Coronary artery (tissue), 2 donors: ENCODE measurements around the gene HOXB4.

Source experiments
- DNase-seq: peaks from one replicate; pipeline ENCODE4 v3.0.0-alpha.2; 2017; ENCODE audit warnings: low spot score
- H3K27ac ChIP-seq, 2 donors: fragments of 200-600 bp; sonication (generic); one replicate each; pipeline ENCODE4 v1.5.1; 2016 to 2019
- H3K4me3 ChIP-seq: fragments of 200-600 bp; sonication (generic); 2 replicates; pipeline ENCODE4 v1.5.1; 2016; ENCODE audit warnings: mild to moderate bottlenecking, moderate library complexity
- TF ChIP-seq, protein P1 (sequence below): fragments of 200-600 bp; sonication (generic); IDR thresholded peaks from one replicate; pipeline ENCODE4 v1.5.1; 2019; ENCODE audit warnings: antibody characterized with exemption

Gene HOXB4

DNA sequence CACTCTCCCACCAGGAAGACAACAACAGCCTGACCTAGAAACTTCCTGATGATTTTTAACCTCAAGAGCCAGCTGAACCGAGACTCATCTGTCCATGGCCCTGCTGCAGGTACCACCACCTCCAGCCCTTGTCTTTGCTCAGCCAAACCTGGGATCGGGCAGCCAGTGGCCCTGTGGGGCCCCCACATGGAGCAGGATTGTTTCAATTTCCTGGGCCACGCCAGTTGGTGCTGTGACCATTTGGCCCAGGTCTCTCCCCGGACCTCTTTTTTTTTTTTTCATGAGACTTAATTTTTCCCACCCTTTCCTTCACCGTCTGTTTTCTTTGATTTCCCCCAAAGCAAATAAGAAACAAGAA is 25.0 kb downstream of the HOXB4 start:
- H3K4me3 ChIP-seq: peak overlapping the region; percentile 41
- TF ChIP-seq, protein P1, sequence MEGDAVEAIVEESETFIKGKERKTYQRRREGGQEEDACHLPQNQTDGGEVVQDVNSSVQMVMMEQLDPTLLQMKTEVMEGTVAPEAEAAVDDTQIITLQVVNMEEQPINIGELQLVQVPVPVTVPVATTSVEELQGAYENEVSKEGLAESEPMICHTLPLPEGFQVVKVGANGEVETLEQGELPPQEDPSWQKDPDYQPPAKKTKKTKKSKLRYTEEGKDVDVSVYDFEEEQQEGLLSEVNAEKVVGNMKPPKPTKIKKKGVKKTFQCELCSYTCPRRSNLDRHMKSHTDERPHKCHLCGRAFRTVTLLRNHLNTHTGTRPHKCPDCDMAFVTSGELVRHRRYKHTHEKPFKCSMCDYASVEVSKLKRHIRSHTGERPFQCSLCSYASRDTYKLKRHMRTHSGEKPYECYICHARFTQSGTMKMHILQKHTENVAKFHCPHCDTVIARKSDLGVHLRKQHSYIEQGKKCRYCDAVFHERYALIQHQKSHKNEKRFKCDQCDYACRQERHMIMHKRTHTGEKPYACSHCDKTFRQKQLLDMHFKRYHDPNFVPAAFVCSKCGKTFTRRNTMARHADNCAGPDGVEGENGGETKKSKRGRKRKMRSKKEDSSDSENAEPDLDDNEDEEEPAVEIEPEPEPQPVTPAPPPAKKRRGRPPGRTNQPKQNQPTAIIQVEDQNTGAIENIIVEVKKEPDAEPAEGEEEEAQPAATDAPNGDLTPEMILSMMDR: no peak

DNA sequence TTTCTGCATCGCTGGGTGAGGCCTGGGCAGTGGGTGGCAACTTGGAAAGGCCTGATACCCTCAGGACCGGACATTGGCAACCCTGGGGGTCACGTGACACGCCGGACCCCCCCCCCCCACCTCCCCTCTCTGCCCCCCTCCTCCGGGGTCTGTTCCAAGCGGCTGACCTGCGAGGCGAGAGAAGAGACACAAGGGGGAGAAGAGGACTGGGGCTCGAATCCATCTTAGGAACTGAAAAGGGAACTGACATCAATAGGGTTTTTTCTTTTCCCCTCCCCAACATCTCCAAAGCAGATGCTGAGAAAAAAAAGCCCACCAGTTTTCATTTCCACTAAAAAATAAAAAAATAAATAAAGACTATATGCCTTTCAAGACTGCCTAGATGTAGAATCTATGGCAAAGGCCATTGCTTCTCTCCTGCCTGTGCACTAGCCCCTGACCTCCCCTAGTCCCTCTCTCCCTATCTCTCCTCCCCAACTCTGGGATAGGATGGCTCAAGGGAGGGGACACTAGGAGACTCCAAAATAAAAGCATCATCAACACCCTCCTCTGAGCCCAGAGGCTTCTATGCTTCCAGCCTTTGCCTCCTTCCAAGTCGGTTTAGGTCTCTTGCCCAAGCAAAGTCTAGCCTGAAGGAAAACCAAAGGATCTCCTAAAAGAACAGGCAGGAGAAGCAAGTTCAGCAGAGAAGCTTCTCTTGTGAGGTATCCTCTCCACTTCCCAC is 25.5 kb downstream of the HOXB4 start:
- Histone ChIP-seq H3K27ac (peak overlapping the region; percentile 36 to 74), H3K4me3 (peak overlapping the region; percentile 41)
- DNase-seq: no peak
- TF ChIP-seq, protein P1: no peak

More for the DNA sequence above, 25.0 kb downstream of the HOXB4 start:
- DNase-seq: no peak
- H3K27ac ChIP-seq: peak overlapping the region; percentile 36 to 67

DNA sequence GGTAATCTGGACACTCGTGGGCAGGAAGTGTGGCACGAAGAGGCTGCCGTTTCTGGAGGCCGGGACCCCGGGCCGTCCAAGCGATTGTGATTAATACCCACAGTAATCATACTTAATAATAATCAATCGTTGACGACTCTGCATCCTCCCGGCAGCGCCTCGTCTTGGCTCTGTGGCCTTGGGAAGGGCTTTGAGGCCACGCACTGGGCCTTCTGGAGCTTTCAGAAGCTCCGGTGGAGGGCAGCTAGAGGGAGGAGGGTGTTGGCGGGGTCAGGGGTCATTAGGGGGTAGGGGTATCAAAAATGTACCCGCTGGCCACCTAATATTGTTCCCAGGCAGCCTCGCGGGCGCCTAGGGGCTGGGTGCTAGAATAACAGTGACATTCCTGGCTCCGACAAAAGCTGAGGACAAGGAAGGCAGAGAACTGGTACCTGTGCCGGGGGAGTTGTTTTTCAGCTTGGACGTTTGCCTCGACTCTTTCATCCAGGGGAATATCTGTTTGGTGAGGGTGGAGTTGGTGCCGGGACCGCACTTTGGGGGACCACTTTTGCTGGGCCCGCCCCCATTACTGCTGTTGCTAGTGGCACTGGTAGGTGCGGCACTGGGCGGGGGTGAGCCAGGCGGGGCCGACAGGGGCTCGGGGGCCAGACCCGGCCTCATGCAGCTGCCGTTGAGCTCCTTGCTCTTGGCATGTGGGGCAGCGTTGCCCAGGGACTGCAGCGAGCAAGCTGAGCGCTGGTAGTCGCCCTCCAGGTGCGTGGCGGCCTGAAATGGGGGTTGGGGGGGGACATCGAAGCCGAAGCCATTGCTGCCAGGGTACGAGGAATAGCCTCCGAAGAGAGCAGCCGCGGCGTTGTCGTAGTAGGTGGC is 26.3 kb downstream of the HOXB4 start:
- DNase-seq: no peak
- Histone ChIP-seq H3K27ac (peak overlapping the region; percentile 36 to 74), H3K4me3 (no peak overlapping the region)
- TF ChIP-seq, protein P1: no peak

DNA sequence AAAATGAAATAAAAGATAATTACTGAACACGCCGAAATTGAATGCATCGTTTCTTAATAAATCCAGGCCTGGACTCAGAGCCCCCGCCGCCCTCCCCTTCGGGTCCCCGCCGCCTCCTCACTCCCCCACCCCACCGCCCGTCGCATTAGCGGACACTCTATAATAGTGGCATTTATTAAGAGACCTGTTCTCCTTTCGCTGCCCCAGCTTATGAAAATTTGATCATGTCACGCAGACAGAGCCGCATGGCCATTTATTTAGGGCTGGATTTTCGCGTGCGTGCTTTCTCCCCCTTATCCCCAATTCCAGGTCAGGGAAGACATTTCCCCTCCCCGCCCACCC is 27.0 kb downstream of the HOXB4 start:
- TF ChIP-seq, protein P1: no peak
- Histone ChIP-seq H3K27ac (peak overlapping the region in 1 of 2 donors; percentile 74), H3K4me3 (peak overlapping the region; percentile 48)
- no peak for DNase-seq

DNA sequence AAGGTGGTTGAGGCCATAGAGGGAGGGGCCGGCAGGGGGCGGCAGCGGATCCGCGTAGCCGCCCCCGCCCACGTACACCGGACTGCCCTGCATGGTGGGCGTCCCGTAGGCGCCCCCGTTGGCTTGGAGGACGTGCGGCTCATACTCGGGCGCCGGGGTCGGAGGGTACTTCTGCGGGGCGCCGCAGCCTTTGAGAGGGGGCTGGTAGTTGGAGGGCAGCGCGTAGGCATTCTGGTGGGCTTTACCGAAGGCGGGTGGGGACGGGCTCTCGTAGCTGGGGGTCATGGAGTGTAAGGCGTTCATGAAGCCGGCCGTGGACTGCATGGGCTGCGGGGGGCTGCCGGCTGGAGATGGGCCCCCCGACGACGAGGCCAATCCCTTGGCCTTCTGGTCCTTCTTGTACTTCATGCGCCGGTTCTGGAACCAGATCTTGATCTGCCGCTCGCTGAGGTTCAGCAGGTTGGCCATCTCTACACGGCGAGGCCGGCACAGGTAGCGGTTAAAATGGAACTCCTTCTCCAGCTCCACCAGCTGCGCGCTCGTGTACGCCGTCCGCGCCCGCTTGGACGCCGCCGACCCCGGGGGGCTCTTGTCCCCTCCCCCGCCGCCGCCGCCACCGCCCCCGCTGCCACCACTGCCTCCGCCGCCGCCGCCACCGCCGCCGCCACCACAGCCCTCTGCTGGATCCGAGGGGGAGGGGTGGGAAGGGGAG is 27.5 kb downstream of the HOXB4 start:
- peak overlapping the region; percentile 48 for H3K4me3 ChIP-seq
- peak overlapping the region in 1 of 2 donors; percentile 38 for H3K27ac ChIP-seq
- TF ChIP-seq, protein P1: no peak
- DNase-seq: no peak

DNA sequence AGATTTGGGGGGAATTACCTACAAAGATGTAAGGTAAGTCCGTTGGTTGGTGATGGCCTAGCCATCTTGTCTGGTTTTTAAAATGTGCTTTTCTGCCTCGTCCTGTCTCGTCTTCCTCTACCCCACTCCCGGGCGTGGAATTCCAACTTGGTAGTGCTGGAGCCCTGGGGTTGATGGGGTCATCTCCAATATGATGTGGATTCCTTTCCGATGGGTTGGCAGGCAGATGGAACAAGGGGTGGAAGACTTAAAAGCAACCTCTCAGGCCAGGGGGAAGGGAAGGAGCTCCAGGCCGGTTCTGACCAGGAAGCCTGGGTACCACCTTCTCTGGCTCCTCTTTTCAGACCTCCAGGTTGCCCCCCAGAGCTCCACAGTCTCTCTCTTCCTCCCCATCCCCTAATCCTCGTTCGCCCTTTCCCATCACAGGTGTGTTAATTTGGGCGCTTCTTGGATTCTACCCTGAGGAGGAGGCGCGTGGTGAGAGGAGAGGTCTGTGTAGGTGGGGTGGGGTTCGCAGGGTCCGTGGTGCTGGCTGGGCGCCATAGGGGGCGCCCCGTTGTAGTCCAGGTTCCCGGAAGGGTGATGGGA is 28.1 kb downstream of the HOXB4 start:
- TF ChIP-seq, protein P1: no peak
- no peak for DNase-seq
- H3K4me3 ChIP-seq: no peak overlapping the region
- H3K27ac ChIP-seq: peak overlapping the region in 1 of 2 donors; percentile 38
